B cell (primary cell): ENCODE measurements around the gene RIPOR1. TPM values are rescaled to one million over a fixed set of nuclear protein-coding genes. Genes with fewer than 3 reads are reported as not detected.

Experiments used
- ATAC-seq: fragments of 200-7000 bp; cut with Tn5 transposase; one replicate; pipeline ENCODE4 v1.10.0; 2021; ENCODE audit warnings: low read depth, mild to moderate bottlenecking, moderate number of reproducible peaks, moderate library complexity
- CTCF ChIA-PET: fragments of 350-600 bp; sonication (Branson Sonifier 250); formaldehyde crosslinking; loops from one replicate; lab custom pipeline; 2021; ENCODE audit warnings: antibody characterized with exemption, inconsistent platforms; lab: Charles Lee
- POLR2A ChIA-PET: fragments of 350-600 bp; sonication (Branson Sonifier 250); formaldehyde crosslinking; loops from one replicate; lab custom pipeline; 2021; ENCODE audit warnings: antibody characterized with exemption; lab: Charles Lee
- DNase-seq: peaks from one replicate; pipeline ENCODE4 v3.0.0; 2013
- H2AFZ ChIP-seq: 2 replicates; pipeline ENCODE4 v1.6.1; 2012; ENCODE audit warnings: mild to moderate bottlenecking, low read depth, low read length; ENCODE audit not compliant: insufficient read depth, poor library complexity, severe bottlenecking
- H3K27ac ChIP-seq, 2 donors: 1 replicate in 1 of 2; 2 replicates in 1 of 2; pipeline ENCODE4 v1.5.1; 2012 to 2013; ENCODE audit warnings: low read length in 2 of 2, mild to moderate bottlenecking in 2 of 2, moderate library complexity in 1 of 2
- H3K27me3 ChIP-seq, 4 experiments: fragments of 200-600 bp in 1 of 4; sonication (generic) in 1 of 4; replicated peaks in 1 of 4; 1 replicate in 2 of 4; 2 replicates in 2 of 4; pipeline versions ENCODE4 v1.6.1 to v1.7.0; 2013 to 2016; ENCODE audit warnings: low read length in 3 of 4, mild to moderate bottlenecking in 2 of 4, mixed read lengths in 1 of 4, moderate library complexity in 1 of 4; ENCODE audit not compliant: insufficient read depth in 4 of 4, control insufficient read depth in 3 of 4; ENCODE audit errors: control extremely low read depth in 1 of 4
- H3K36me3 ChIP-seq, 2 experiments: replicated peaks in 1 of 2; 1 replicate in 1 of 2; 2 replicates in 1 of 2; pipeline versions ENCODE4 v1.6.1 to v1.7.1; 2013; ENCODE audit warnings: low read length in 1 of 2; ENCODE audit not compliant: insufficient read depth in 2 of 2, control insufficient read depth in 1 of 2; ENCODE audit errors: control extremely low read depth in 1 of 2, extremely low read depth in 1 of 2
- H3K4me1 ChIP-seq, 2 donors: fragments of 200-600 bp in 1 of 2; sonication (generic) in 1 of 2; 1 replicate in 1 of 2; 2 replicates in 1 of 2; pipeline versions ENCODE4 v1.5.1 to v1.6.1; 2013 to 2017; ENCODE audit warnings: low read length in 2 of 2; ENCODE audit not compliant: control insufficient read depth in 2 of 2, insufficient read depth in 2 of 2
- H3K4me2 ChIP-seq: replicated peaks from 2 replicates; pipeline ENCODE3; 2012; ENCODE audit warnings: mild to moderate bottlenecking, low read depth, low read length; ENCODE audit not compliant: poor library complexity, severe bottlenecking
- H3K4me3 ChIP-seq, 5 experiments: fragments of 200-600 bp in 1 of 5; sonication (generic) in 1 of 5; 1 replicate in 3 of 5; 2 replicates in 2 of 5; pipeline versions ENCODE4 v1.5.1 to v1.7.0; 2011 to 2016; ENCODE audit warnings: low read length in 4 of 5, mild to moderate bottlenecking in 4 of 5, low read depth in 2 of 5, control low read depth in 1 of 5, moderate library complexity in 1 of 5; ENCODE audit not compliant: insufficient read depth in 1 of 5; ENCODE audit errors: control extremely low read depth in 1 of 5, extremely low read depth in 1 of 5
- H3K79me2 ChIP-seq: fragments of 200-600 bp; sonication (generic); one replicate; pipeline ENCODE4 v1.6.0; 2016; ENCODE audit warnings: low read length; ENCODE audit not compliant: control insufficient read depth, insufficient read depth
- H3K9ac ChIP-seq: fragments of 200-600 bp; sonication (generic); 2 replicates; pipeline ENCODE4 v1.6.1; 2017; ENCODE audit warnings: mild to moderate bottlenecking, low read length, moderate library complexity
- H3K9me3 ChIP-seq, 3 donors: one replicate each; pipeline versions ENCODE4 v1.6.1 to v1.7.1; 2013; ENCODE audit warnings: low read length in 2 of 3; ENCODE audit not compliant: control insufficient read depth in 2 of 3, insufficient read depth in 1 of 3; ENCODE audit errors: control extremely low read depth in 1 of 3
- H4K20me1 ChIP-seq: 2 replicates; pipeline ENCODE4 v1.6.0; 2012; ENCODE audit warnings: mild to moderate bottlenecking, low read length; ENCODE audit not compliant: insufficient read depth, control insufficient read depth, poor library complexity, severe bottlenecking
- H3K27ac Mint-ChIP-seq: one replicate; pipeline ENCODE4 v1.8.0; 2021; ENCODE audit warnings: mixed read lengths
- H3K27me3 Mint-ChIP-seq: one replicate; pipeline ENCODE4 v1.8.0; 2021; ENCODE audit warnings: mixed read lengths
- H3K4me1 Mint-ChIP-seq: one replicate; pipeline ENCODE4 v1.8.0; 2021; ENCODE audit warnings: mixed read lengths
- H3K4me3 Mint-ChIP-seq: one replicate; pipeline ENCODE4 v1.8.0; 2021; ENCODE audit warnings: mixed read lengths
- H3K9me3 Mint-ChIP-seq: one replicate; pipeline ENCODE4 v1.8.0; 2022; ENCODE audit warnings: mixed read lengths; ENCODE audit not compliant: insufficient read depth
- EZH2 ChIP-seq: IDR thresholded peaks from 2 replicates; pipeline ENCODE4 v1.6.1; 2012; ENCODE audit warnings: borderline replicate concordance, low read depth, mild to moderate bottlenecking, moderate library complexity, low read length; ENCODE audit not compliant: insufficient read depth, poor library complexity, severe bottlenecking
- WGBS: methylation state at CpG from one replicate; pipeline ENCODE4 v1.1.5; 2013; ENCODE audit warnings: missing lambda C conversion rate; ENCODE audit not compliant: insufficient coverage; 5-methylcytosine and 5-hydroxymethylcytosine counted together
- intact Hi-C: fragments of 100-400 bp; cut with micrococcal nuclease; formaldehyde crosslinking; loops from one replicate; pipeline ENCODE4 v1.10.0; 2022
- polyA plus RNA-seq: library from polyadenylated mRNA; depleted of rRNA; stranded (reverse); fragments of >200 nt; gene quantifications from 2 replicates; pipeline ENCODE4 v1.2.3, GENCODE V29; 2012
- total RNA-seq, 2 donors: library from RNA; stranded (reverse); fragments of 120-200 nt in 1 of 2; gene quantifications; 1 replicate in 1 of 2; 2 replicates in 1 of 2; pipeline versions ENCODE4 v1.2.3 to v1.2.4, GENCODE V29; 2013 to 2022
- TF ChIP-seq, protein P1 (sequence below): fragments of 200-600 bp; IDR thresholded peaks from one replicate; pipeline ENCODE4 v1.8.0; 2022; ENCODE audit warnings: antibody characterized with exemption, mild to moderate bottlenecking

The RIPOR1 gene
- total and polyA plus RNA-seq, 2 donors (not counting 1 experiment from before 2014, with no cell fraction given) = 124 to 363 TPM

DNA sequence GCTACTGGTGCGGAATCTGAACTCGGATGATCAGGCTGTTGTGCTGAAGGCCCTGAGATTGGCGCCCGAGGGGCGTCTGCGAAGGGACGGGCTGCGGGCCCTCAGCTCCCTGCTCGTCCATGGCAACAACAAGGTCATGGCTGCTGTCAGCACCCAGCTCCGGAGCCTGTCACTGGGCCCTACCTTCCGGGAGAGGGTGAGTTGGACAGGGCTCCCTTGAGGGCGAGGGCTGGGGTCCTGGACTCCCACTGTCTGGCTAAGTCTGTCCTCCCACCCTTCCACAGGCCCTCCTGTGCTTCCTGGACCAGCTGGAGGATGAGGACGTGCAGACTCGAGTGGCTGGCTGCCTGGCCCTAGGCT lies 17.0 kb downstream of the RIPOR1 start:
- TF ChIP-seq, protein P1, sequence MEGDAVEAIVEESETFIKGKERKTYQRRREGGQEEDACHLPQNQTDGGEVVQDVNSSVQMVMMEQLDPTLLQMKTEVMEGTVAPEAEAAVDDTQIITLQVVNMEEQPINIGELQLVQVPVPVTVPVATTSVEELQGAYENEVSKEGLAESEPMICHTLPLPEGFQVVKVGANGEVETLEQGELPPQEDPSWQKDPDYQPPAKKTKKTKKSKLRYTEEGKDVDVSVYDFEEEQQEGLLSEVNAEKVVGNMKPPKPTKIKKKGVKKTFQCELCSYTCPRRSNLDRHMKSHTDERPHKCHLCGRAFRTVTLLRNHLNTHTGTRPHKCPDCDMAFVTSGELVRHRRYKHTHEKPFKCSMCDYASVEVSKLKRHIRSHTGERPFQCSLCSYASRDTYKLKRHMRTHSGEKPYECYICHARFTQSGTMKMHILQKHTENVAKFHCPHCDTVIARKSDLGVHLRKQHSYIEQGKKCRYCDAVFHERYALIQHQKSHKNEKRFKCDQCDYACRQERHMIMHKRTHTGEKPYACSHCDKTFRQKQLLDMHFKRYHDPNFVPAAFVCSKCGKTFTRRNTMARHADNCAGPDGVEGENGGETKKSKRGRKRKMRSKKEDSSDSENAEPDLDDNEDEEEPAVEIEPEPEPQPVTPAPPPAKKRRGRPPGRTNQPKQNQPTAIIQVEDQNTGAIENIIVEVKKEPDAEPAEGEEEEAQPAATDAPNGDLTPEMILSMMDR = no peak
- TF ChIP-seq EZH2 = no peak
- peak overlapping the region; percentile 85 for H3K27ac Mint-ChIP-seq
- no peak overlapping the region for H3K9ac ChIP-seq
- no peak for DNase-seq
- no peaks in the 10 kb centered on the region for H3K27me3 Mint-ChIP-seq
- H4K20me1 ChIP-seq = peaks cover 51% of the 10 kb centered on the region
- no peak overlapping the region for H2AFZ ChIP-seq
- peaks cover 77 to 91% of the 10 kb centered on the region in 2 donors for H3K4me1 ChIP-seq
- no peak overlapping the region for H3K4me3 Mint-ChIP-seq
- peaks cover 3 to 71% of the 10 kb centered on the region in 2 experiments for H3K36me3 ChIP-seq
- no peaks in the 10 kb centered on the region for H3K9me3 Mint-ChIP-seq
- H3K27ac ChIP-seq = peak overlapping the region in 1 of 2 donors; percentile 28
- intact Hi-C loops = loop anchor here (2.0 to 10.0 kb wide), 2 partner anchors 51 to 539 kb away; partner anchors contain the start of gene NFATC3
- WGBS = 89% methylated on average over 13 of the region's 14 CpGs
- ATAC-seq = no peak
- peaks cover 0 to 3% (median 0%) of the 10 kb centered on the region in 3 donors for H3K9me3 ChIP-seq
- no peaks in the 10 kb centered on the region for H3K27me3 ChIP-seq
- H3K79me2 ChIP-seq = peaks cover 8% of the 10 kb centered on the region
- ChIA-PET POLR2A (interaction anchor here (0.6 to 7.3 kb wide), 6 partner anchors 8 to 261 kb away, joined by 3 to 166 read pairs (median 27); partner anchors contain the start of genes CARMIL2, CTCF and RIPOR1), CTCF (interaction anchor here (0.8 to 13.5 kb wide), 13 partner anchors 9 to 122 kb away, joined by 4 to 407 read pairs (median 7); partner anchors contain the start of genes ATP6V0D1, CARMIL2, CTCF and RIPOR1)
- H3K4me1 Mint-ChIP-seq = peaks cover 87% of the 10 kb centered on the region
- H3K4me3 ChIP-seq = no peak overlapping the region
- H3K4me2 ChIP-seq = no peak overlapping the region

DNA sequence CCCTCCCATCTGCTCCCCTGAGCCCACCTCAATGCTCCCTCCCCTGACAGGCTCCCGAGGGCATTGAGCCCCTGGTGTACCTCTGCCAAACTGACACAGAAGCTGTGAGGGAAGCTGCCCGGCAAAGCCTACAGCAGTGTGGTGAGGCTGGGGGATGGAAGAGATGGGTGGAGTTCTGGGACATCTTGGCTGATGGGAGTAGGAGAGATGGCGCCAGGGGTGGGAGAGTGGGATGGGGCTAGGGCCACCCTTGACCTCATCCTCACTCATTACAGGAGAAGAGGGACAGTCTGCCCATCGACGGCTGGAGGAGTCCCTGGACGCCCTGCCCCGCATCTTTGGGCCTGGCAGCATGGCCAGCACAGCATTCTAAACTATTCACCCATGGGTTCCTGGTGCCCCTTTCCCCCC lies 17.5 kb downstream of the RIPOR1 start:
- Histone ChIP-seq H4K20me1 (peaks cover 47% of the 10 kb centered on the region), H3K9me3 (peaks cover 0 to 3% (median 0%) of the 10 kb centered on the region in 3 donors), H3K79me2 (peaks cover 11% of the 10 kb centered on the region), H3K27me3 (no peaks in the 10 kb centered on the region), H3K4me3 (no peak overlapping the region), H3K27ac (peak overlapping the region; percentile 91 to 95), H3K36me3 (peaks cover 3 to 66% of the 10 kb centered on the region in 2 experiments), H3K4me2 (no peak overlapping the region), H3K9ac (no peak overlapping the region), H3K4me1 (peaks cover 80 to 91% of the 10 kb centered on the region in 2 donors), H2AFZ (no peak overlapping the region)
- ATAC-seq (no peak), DNase-seq (no peak)
- no peaks in the 10 kb centered on the region for H3K9me3 Mint-ChIP-seq
- ChIA-PET CTCF (interaction anchor here (1.2 to 13.5 kb wide), 12 partner anchors 8 to 390 kb away, joined by 4 to 407 read pairs (median 18); partner anchors contain the start of genes ATP6V0D1, CARMIL2, CTCF and PSMB10), POLR2A (interaction anchor here (0.6 to 7.3 kb wide), 6 partner anchors 8 to 261 kb away, joined by 3 to 166 read pairs (median 38); partner anchors contain the start of genes CARMIL2, CTCF and RIPOR1)
- H3K4me1 Mint-ChIP-seq = peaks cover 86% of the 10 kb centered on the region
- H3K4me3 Mint-ChIP-seq = no peak overlapping the region
- 46% methylated on average over 2 of the region's 7 CpGs for WGBS
- TF ChIP-seq, protein P1 = no peak
- H3K27me3 Mint-ChIP-seq = no peaks in the 10 kb centered on the region
- intact Hi-C loops = loop anchor here (2.0 to 10.0 kb wide), 2 partner anchors 51 to 539 kb away; partner anchors contain the start of gene NFATC3
- peak overlapping the region; percentile 98 for H3K27ac Mint-ChIP-seq
